Tibial nerve (tissue), 4 donors: ENCODE results near the gene GSTP1. TPM values are rescaled to one million over a fixed set of nuclear protein-coding genes. Genes with fewer than 3 reads are reported as not detected.
"Not testable (repeated sequence)": the region's sequence is repeated elsewhere in the genome, so short reads cannot be mapped to it uniquely, and the experiment has no call there.

Experiments
- DNase-seq, 2 donors: peaks; one replicate each; pipeline ENCODE4 v3.0.0-alpha.2; 2019; ENCODE audit warnings: low spot score in 2 of 2
- H3K27ac ChIP-seq, 4 donors: fragments of 200-600 bp; sonication (generic) in 3 of 4; one replicate each; pipeline ENCODE4 v1.5.1; 2017 to 2019; ENCODE audit warnings: mild to moderate bottlenecking in 1 of 4
- H3K27me3 ChIP-seq, 2 donors: fragments of 200-600 bp; sonication (generic) in 1 of 2; one replicate each; pipeline versions ENCODE4 v1.5.1 to v1.6.0; 2017 to 2019
- H3K36me3 ChIP-seq, 3 donors: fragments of 200-600 bp; sonication (generic); one replicate each; pipeline ENCODE4 v1.5.1; 2018 to 2019
- H3K4me1 ChIP-seq, 4 donors: fragments of 200-600 bp; sonication (generic) in 3 of 4; one replicate each; pipeline ENCODE4 v1.5.1; 2017 to 2019
- H3K4me3 ChIP-seq, 4 donors: fragments of 200-600 bp; sonication (generic) in 3 of 4; one replicate each; pipeline ENCODE4 v1.5.1; 2017 to 2019; ENCODE audit warnings: mild to moderate bottlenecking in 1 of 4, moderate library complexity in 1 of 4
- H3K9me3 ChIP-seq, 4 donors: fragments of 200-600 bp; sonication (generic) in 3 of 4; one replicate each; pipeline ENCODE4 v1.5.1; 2017 to 2019
- EP300 ChIP-seq, 2 donors: sonication (generic); formaldehyde crosslinking; IDR thresholded peaks; one replicate each; pipeline ENCODE4 v1.6.1; 2017; ENCODE audit warnings: antibody characterized with exemption in 2 of 2, mild to moderate bottlenecking in 1 of 2
- POLR2A ChIP-seq, 2 donors: fragments of 450-650 bp; IDR thresholded peaks; one replicate each; pipeline ENCODE4 v1.6.1; 2017; ENCODE audit warnings: antibody characterized with exemption in 2 of 2, mild to moderate bottlenecking in 2 of 2, moderate library complexity in 2 of 2
- WGBS, 2 donors: methylation state at CpG; one replicate each; pipeline ENCODE4 v1.1.5; 2018; 5-methylcytosine and 5-hydroxymethylcytosine counted together
- total RNA-seq, 4 donors: library from RNA; depleted of rRNA; stranded (reverse); fragments of >200 nt; gene quantifications; one replicate each; pipeline ENCODE4 v1.1.0, GENCODE V29; 2016
- TF ChIP-seq, protein P1 (sequence below), 5 experiments: fragments of 200-600 bp in 3 of 5; fragments of 450-650 bp in 2 of 5; sonication (generic) in 3 of 5; IDR thresholded peaks; one replicate each; pipeline ENCODE4 v1.5.1; 2016 to 2019; ENCODE audit warnings: antibody characterized with exemption in 5 of 5, mild to moderate bottlenecking in 3 of 5, moderate library complexity in 2 of 5

Gene GSTP1
- total RNA-seq, 4 donors from 2014 or later = 631 to 1,055 (median 774) TPM

DNA sequence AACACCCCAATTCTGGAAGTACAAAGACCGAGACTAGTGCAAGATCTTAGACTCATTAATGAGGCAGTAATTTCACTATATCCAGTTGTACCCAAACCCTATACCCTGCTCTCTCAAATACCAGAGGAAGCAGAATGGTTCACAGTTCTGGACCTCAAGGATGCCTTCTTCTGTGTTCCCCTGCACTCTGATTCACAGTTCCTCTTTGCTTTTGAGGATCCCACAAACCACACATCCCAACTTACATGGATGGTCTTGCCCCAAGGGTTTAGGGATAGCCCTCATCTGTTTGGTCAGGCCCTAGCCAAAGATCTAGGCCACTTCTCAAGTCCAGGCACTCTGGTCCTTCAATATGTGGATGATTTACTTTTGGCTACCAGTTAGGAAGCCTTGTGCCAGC lies 40.2 kb downstream of the GSTP1 start:
- not testable (repeated sequence) for H3K27ac ChIP-seq, H3K4me3 ChIP-seq, DNase-seq, H3K27me3 ChIP-seq, H3K4me1 ChIP-seq, H3K36me3 ChIP-seq, H3K9me3 ChIP-seq
- WGBS, 2 donors = 86% methylated on average over 1 of the region's 1 CpG

DNA sequence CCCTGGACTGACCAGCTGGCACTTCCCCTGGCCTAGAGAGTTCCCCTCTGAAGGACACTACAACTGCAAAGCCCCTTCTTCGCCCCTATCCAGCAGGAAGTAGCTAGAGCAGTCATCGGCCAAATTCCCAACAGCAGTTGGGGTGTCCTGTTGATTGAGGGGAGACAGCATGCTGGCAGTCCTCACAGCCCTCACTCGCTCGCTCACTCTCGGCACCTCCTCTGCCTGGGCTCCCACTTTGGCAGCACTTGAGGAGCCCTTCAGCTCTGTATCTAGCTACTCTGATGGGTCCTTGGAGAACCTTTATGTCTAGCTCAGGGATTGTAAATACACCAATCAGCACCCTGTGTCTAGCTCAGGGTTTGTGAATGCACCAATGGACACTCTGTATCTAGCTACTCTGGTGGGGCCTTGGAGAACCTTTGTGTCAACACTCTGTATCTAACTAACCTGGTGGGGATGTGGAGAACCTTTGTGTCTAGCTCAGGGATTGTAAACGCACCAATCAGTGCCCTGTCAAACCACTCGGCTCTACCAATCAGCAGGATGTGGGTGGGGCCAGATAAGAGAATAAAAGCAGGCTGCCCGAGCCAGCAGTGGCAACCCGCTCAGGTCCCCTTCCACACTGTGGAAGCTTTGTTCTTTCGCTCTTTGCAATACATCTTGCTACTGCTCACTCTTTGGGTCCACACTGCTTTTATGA lies 42.7 kb downstream of the GSTP1 start:
- not testable (repeated sequence) for H3K27ac ChIP-seq, DNase-seq, H3K36me3 ChIP-seq, H3K4me3 ChIP-seq, H3K9me3 ChIP-seq, H3K27me3 ChIP-seq
- H3K4me1 ChIP-seq = peaks cover 0 to 20% (median 10%) of the 10 kb centered on the region in 4 donors
- 80 to 84% methylated on average over 10 of the region's 10 CpGs for WGBS, 2 donors

DNA sequence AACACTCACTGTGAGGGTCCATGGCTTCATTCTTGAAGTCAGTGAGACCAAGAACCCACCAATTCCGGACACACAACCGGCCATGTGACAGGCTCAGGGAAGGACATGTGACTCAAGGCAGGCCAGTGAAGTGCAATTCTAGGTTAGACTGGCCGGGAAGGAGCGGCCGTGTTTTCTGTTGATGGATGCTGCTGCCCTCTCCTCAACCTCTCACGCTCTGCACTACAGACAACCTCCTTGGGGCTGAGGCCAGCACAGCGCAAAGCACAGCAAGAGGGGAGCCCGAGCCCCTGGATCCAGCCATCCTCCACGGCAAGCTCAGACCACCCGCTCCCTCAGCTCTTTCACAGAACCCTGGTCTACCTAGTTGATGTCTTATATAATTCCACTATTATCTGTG lies 43.4 kb downstream of the GSTP1 start:
- Histone ChIP-seq H3K4me3 (no peak overlapping the region), H3K9me3 (no peaks in the 10 kb centered on the region), H3K4me1 (peaks cover 0 to 23% (median 10%) of the 10 kb centered on the region in 4 donors), H3K27me3 (no peaks in the 10 kb centered on the region), H3K27ac (no peak overlapping the region), H3K36me3 (peaks cover 0 to 8% (median 0%) of the 10 kb centered on the region in 3 donors)
- DNase-seq = no peak
- WGBS, 2 donors = 88 to 90% methylated on average over 10 of the region's 10 CpGs
- TF ChIP-seq, protein P1, sequence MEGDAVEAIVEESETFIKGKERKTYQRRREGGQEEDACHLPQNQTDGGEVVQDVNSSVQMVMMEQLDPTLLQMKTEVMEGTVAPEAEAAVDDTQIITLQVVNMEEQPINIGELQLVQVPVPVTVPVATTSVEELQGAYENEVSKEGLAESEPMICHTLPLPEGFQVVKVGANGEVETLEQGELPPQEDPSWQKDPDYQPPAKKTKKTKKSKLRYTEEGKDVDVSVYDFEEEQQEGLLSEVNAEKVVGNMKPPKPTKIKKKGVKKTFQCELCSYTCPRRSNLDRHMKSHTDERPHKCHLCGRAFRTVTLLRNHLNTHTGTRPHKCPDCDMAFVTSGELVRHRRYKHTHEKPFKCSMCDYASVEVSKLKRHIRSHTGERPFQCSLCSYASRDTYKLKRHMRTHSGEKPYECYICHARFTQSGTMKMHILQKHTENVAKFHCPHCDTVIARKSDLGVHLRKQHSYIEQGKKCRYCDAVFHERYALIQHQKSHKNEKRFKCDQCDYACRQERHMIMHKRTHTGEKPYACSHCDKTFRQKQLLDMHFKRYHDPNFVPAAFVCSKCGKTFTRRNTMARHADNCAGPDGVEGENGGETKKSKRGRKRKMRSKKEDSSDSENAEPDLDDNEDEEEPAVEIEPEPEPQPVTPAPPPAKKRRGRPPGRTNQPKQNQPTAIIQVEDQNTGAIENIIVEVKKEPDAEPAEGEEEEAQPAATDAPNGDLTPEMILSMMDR (IDR thresholded peaks at IDR 0.05) = no peak
- no peak for TF ChIP-seq POLR2A (IDR thresholded peaks at IDR 0.05)
- no peak for TF ChIP-seq EP300 (IDR thresholded peaks at IDR 0.05)

DNA sequence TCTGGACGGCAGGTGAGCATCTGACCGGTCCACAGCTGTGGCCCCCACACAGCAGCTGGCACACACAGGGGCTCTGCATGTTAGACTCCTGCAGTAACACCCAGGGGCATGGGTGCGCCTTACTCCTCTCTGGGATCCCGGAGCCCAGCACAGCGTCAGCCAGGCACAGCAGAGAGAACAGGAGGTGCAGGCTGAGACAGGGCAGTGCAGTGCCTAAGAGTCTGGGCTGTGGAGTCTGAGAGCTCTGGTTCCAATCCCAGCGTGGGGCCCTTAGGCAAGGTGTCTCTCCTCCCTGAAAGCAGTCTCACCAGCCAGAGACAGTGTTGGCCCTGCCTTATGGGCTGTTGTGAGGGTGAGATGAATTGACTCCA lies 43.8 kb downstream of the GSTP1 start:
- H3K4me1 ChIP-seq = peaks cover 0 to 23% (median 10%) of the 10 kb centered on the region in 4 donors
- no peak overlapping the region for H3K4me3 ChIP-seq
- H3K36me3 ChIP-seq = peaks cover 0 to 8% (median 0%) of the 10 kb centered on the region in 3 donors
- no peaks in the 10 kb centered on the region for H3K27me3 ChIP-seq
- 88 to 93% methylated on average over 5 to 6 of the region's 6 CpGs for WGBS, 2 donors
- DNase-seq = no peak
- no peak for TF ChIP-seq POLR2A (IDR thresholded peaks at IDR 0.05)
- TF ChIP-seq, protein P1 (IDR thresholded peaks at IDR 0.05) = no peak
- no peak for TF ChIP-seq EP300 (IDR thresholded peaks at IDR 0.05)
- no peak overlapping the region for H3K27ac ChIP-seq
- H3K9me3 ChIP-seq = no peaks in the 10 kb centered on the region

DNA sequence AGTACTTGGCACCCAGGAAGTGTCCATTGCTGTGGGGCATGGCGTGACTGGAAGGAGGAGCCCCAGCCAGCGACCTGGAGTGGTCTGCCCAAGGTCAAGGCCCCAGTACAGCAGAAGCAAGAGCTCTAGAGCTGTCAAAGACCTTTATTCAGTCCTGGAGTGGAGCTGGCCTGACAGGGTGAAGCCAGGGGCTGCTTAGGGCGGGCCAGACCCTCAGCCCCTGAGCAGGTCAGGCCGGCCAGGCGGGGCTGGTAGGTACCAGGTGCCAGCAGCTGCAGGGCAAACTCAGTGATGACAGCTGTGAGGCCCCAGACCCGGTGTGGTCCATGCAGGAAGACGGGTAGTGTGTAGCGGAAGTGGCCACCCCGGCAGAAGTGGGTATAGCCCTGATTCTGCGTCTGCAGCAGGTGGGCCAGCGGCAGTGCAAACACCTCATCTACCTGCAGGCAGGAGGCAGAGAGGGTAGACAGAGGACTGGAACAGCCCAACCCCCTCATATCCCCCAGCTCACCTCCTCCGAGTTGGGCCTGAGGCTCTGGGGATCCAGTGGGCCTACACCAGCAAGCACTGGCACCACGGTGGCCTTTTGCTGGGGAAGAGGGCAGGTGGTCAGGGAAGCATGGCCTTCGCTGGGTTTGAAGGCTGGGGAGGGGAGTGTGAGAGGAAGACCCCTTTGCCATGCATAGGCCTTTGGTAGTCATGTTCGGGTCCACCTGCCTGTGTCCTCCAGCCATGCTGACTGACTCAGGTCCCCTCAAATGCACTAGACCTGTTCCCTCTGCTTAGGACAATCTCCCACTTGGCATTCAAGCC lies 44.4 kb downstream of the GSTP1 start:
- Histone ChIP-seq H3K4me3 (no peak overlapping the region), H3K36me3 (peaks cover 0 to 8% (median 0%) of the 10 kb centered on the region in 3 donors), H3K4me1 (peaks cover 0 to 23% (median 10%) of the 10 kb centered on the region in 4 donors), H3K27me3 (no peaks in the 10 kb centered on the region), H3K27ac (peak overlapping the region in 1 of 4 donors; percentile 97), H3K9me3 (no peaks in the 10 kb centered on the region)
- WGBS, 2 donors = 82 to 90% methylated on average over 12 to 13 of the region's 15 CpGs
- DNase-seq = no peak
- TF ChIP-seq, protein P1 (IDR thresholded peaks at IDR 0.05) = no peak

DNA sequence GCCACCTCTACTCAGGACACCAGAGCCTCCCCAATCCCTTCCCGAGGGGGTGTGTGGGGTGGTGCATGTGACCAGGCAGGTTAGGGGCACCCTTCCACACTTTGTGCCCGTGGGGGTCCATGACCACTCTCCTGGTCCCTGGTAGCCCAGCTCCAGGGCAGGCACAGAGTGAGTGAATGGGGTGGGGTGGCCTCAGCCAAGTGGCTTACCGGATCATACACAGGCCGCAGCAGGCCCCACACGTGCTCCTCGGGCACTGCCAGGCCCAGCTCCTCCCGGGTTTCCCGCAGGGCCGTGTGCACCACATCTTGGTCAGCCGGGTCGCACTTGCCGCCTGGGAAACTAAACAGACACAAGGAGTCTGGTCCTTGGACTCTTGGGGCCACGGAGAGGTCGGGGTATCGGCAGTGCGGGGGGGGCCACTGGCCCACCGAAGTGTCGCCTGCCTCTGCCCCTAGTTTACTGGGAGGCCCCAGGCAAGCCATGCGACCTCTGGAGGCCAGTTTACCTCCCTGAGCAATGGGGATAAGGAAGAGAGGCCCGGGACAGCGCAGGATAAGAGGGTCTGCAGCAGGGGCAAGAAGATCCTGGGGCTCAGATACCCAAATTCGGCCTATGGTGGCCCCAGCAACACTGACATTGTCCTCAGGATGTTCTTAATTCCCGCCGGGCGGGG lies 45.2 kb downstream of the GSTP1 start:
- no peaks in the 10 kb centered on the region for H3K27me3 ChIP-seq
- no peaks in the 10 kb centered on the region for H3K9me3 ChIP-seq
- peak overlapping the region; percentile 34 to 87 (median 72) for H3K4me3 ChIP-seq
- 38 to 53% methylated on average over 9 to 22 of the region's 25 CpGs for WGBS, 2 donors
- peaks cover 0 to 23% (median 10%) of the 10 kb centered on the region in 4 donors for H3K4me1 ChIP-seq
- peaks cover 0 to 8% (median 0%) of the 10 kb centered on the region in 3 donors for H3K36me3 ChIP-seq
- H3K27ac ChIP-seq = peak overlapping the region; percentile 85 to 97 (median 96)
- DNase-seq = no peak
- TF ChIP-seq, protein P1 (IDR thresholded peaks at IDR 0.05) = no peak
- TF ChIP-seq POLR2A (IDR thresholded peaks at IDR 0.05) (no peak), EP300 (IDR thresholded peaks at IDR 0.05) (no peak)
